HEK293 (cell line): ENCODE data around the gene COP1.

Source experiments
- GFI1B ChIP-seq: fragments of 450-650 bp; formaldehyde crosslinking; IDR thresholded peaks from 2 replicates; pipeline ENCODE4 v1.5.1; 2016; ENCODE audit warnings: missing biosample characterization, missing genetic modification characterization
- GLI4 ChIP-seq: fragments of 450-650 bp; formaldehyde crosslinking; IDR thresholded peaks from 2 replicates; pipeline ENCODE4 v1.5.1; 2016; ENCODE audit warnings: missing biosample characterization, missing genetic modification characterization
- HOXD13 ChIP-seq: sonication (generic); formaldehyde crosslinking; IDR thresholded peaks from 2 replicates; pipeline ENCODE4 v1.8.0; 2022; ENCODE audit warnings: missing genetic modification reagents, borderline replicate concordance
- KLF8 ChIP-seq: fragments of 450-650 bp; formaldehyde crosslinking; IDR thresholded peaks from 2 replicates; pipeline ENCODE4 v1.5.1; 2016; ENCODE audit warnings: missing biosample characterization, missing genetic modification characterization
- SP3 ChIP-seq: fragments of 450-650 bp; formaldehyde crosslinking; IDR thresholded peaks from 2 replicates; pipeline ENCODE4 v1.5.1; 2016; ENCODE audit warnings: missing biosample characterization, missing genetic modification characterization
- TSHZ1 ChIP-seq: fragments of 450-650 bp; formaldehyde crosslinking; IDR thresholded peaks from 2 replicates; pipeline ENCODE4 v1.5.1; 2016; ENCODE audit warnings: missing biosample characterization, missing genetic modification characterization, borderline replicate concordance
- ZBTB1 ChIP-seq: fragments of 450-650 bp; formaldehyde crosslinking; IDR thresholded peaks from 2 replicates; pipeline ENCODE4 v1.5.1; 2016; ENCODE audit warnings: missing biosample characterization, missing genetic modification characterization
- ZBTB20 ChIP-seq: fragments of 450-650 bp; formaldehyde crosslinking; IDR thresholded peaks from 2 replicates; pipeline ENCODE4 v1.5.1; 2016; ENCODE audit warnings: missing biosample characterization, missing genetic modification characterization
- ZNF10 ChIP-seq: fragments of 450-650 bp; formaldehyde crosslinking; IDR thresholded peaks from 2 replicates; pipeline ENCODE4 v1.5.1; 2017; ENCODE audit warnings: missing biosample characterization, missing genetic modification characterization
- ZNF324 ChIP-seq: fragments of 450-650 bp; formaldehyde crosslinking; IDR thresholded peaks from 2 replicates; pipeline ENCODE4 v1.5.1; 2016; ENCODE audit warnings: missing biosample characterization, missing genetic modification characterization
- ZNF341 ChIP-seq: fragments of 450-650 bp; formaldehyde crosslinking; IDR thresholded peaks from 2 replicates; pipeline ENCODE4; 2016; ENCODE audit warnings: low read depth, missing biosample characterization, missing genetic modification characterization
- ZNF350 ChIP-seq: fragments of 450-650 bp; formaldehyde crosslinking; IDR thresholded peaks from 2 replicates; pipeline ENCODE4 v1.5.0; 2017; ENCODE audit warnings: missing biosample characterization, mild to moderate bottlenecking, missing genetic modification characterization
- ZNF404 ChIP-seq: fragments of 450-650 bp; formaldehyde crosslinking; IDR thresholded peaks from 2 replicates; pipeline ENCODE4 v1.5.1; 2017; ENCODE audit warnings: missing biosample characterization, missing genetic modification characterization
- ZNF48 ChIP-seq: fragments of 450-650 bp; formaldehyde crosslinking; IDR thresholded peaks from 2 replicates; pipeline ENCODE4 v1.5.1; 2016; ENCODE audit warnings: missing biosample characterization, missing genetic modification characterization
- ZNF510 ChIP-seq: fragments of 450-650 bp; formaldehyde crosslinking; IDR thresholded peaks from 2 replicates; pipeline ENCODE4 v1.5.1; 2018; ENCODE audit warnings: mild to moderate bottlenecking, missing genetic modification characterization, missing biosample characterization; ENCODE audit not compliant: insufficient replicate concordance
- ZNF521 ChIP-seq: fragments of 450-650 bp; formaldehyde crosslinking; IDR thresholded peaks from 2 replicates; pipeline ENCODE4 v1.5.1; 2017; ENCODE audit warnings: missing biosample characterization, mild to moderate bottlenecking, missing genetic modification characterization
- ZNF571 ChIP-seq: fragments of 450-650 bp; formaldehyde crosslinking; IDR thresholded peaks from 2 replicates; pipeline ENCODE4 v1.5.0; 2017; ENCODE audit warnings: missing biosample characterization, missing genetic modification characterization
- ZNF621 ChIP-seq: fragments of 450-650 bp; formaldehyde crosslinking; IDR thresholded peaks from 2 replicates; pipeline ENCODE4 v1.5.1; 2017; ENCODE audit warnings: missing biosample characterization, missing genetic modification characterization
- ZNF654 ChIP-seq: fragments of 450-650 bp; formaldehyde crosslinking; IDR thresholded peaks from 2 replicates; pipeline ENCODE4 v1.5.1; 2016; ENCODE audit warnings: low read depth, missing biosample characterization, missing genetic modification characterization
- ZNF692 ChIP-seq: fragments of 450-650 bp; formaldehyde crosslinking; IDR thresholded peaks from 2 replicates; pipeline ENCODE4 v1.5.1; 2016; ENCODE audit warnings: missing biosample characterization, missing genetic modification characterization
- ZNF704 ChIP-seq: fragments of 450-650 bp; formaldehyde crosslinking; IDR thresholded peaks from 2 replicates; pipeline ENCODE4 v1.5.1; 2016; ENCODE audit warnings: missing biosample characterization, missing genetic modification characterization
- ZNF830 ChIP-seq: fragments of 450-650 bp; IDR thresholded peaks from 2 replicates; pipeline ENCODE4 v1.5.0; 2018; ENCODE audit warnings: missing biosample characterization, missing genetic modification characterization, low read depth, mild to moderate bottlenecking, moderate library complexity
- ZSCAN4 ChIP-seq: fragments of 450-650 bp; formaldehyde crosslinking; IDR thresholded peaks from 2 replicates; pipeline ENCODE4 v1.5.1; 2017; ENCODE audit warnings: missing biosample characterization, missing genetic modification characterization
- TF ChIP-seq, protein P1 (sequence below): fragments of 450-650 bp; formaldehyde crosslinking; IDR thresholded peaks from 2 replicates; pipeline ENCODE4 v1.5.1; 2016; ENCODE audit warnings: missing biosample characterization, missing genetic modification characterization
- TF ChIP-seq, protein P2 (sequence below): fragments of 450-650 bp; formaldehyde crosslinking; conservative IDR thresholded peaks from 2 replicates; pipeline ENCODE4 v1.5.1; 2016; ENCODE audit warnings: low read depth, missing biosample characterization, missing genetic modification characterization

Gene COP1

GRCh38 chr1:176206006-176206960 is 803 bp downstream of the COP1 start (continued):
- TF ChIP-seq ZNF350 (no peak), ZNF704 (tag by site-specific recombination) (no peak), ZNF521 (tag by site-specific recombination) (no peak), ZBTB1 (tag by site-specific recombination) (no peak), ZNF571 (no peak), ZNF692 (tag by site-specific recombination) (no peak; the same call in 1 of the 2 replicates), ZNF510 (tag by site-specific recombination) (no peak), ZBTB20 (tag by site-specific recombination) (peak; percentile 73), GLI4 (no peak), ZNF10 (tag by site-specific recombination) (no peak), TSHZ1 (no peak), ZNF830 (tag by site-specific recombination) (no peak), ZSCAN4 (tag by site-specific recombination) (no peak), ZNF341 (tag by site-specific recombination) (no peak; the same call in none of the 2 replicates), ZNF404 (tag by site-specific recombination) (no peak), KLF8 (tag by site-specific recombination) (peak; percentile 69; the same call in 1 of the 2 replicates), ZNF621 (tag by site-specific recombination) (no peak), GFI1B (tag by site-specific recombination) (no peak), SP3 (tag by site-specific recombination) (peak; percentile 74), HOXD13 (no peak), ZNF48 (tag by site-specific recombination) (no peak), ZNF654 (tag by site-specific recombination) (no peak), ZNF324 (tag by site-specific recombination) (no peak)
- TF ChIP-seq, protein P1, sequence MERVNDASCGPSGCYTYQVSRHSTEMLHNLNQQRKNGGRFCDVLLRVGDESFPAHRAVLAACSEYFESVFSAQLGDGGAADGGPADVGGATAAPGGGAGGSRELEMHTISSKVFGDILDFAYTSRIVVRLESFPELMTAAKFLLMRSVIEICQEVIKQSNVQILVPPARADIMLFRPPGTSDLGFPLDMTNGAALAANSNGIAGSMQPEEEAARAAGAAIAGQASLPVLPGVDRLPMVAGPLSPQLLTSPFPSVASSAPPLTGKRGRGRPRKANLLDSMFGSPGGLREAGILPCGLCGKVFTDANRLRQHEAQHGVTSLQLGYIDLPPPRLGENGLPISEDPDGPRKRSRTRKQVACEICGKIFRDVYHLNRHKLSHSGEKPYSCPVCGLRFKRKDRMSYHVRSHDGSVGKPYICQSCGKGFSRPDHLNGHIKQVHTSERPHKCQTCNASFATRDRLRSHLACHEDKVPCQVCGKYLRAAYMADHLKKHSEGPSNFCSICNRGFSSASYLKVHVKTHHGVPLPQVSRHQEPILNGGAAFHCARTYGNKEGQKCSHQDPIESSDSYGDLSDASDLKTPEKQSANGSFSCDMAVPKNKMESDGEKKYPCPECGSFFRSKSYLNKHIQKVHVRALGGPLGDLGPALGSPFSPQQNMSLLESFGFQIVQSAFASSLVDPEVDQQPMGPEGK: peak; percentile 90
- TF ChIP-seq, protein P2, sequence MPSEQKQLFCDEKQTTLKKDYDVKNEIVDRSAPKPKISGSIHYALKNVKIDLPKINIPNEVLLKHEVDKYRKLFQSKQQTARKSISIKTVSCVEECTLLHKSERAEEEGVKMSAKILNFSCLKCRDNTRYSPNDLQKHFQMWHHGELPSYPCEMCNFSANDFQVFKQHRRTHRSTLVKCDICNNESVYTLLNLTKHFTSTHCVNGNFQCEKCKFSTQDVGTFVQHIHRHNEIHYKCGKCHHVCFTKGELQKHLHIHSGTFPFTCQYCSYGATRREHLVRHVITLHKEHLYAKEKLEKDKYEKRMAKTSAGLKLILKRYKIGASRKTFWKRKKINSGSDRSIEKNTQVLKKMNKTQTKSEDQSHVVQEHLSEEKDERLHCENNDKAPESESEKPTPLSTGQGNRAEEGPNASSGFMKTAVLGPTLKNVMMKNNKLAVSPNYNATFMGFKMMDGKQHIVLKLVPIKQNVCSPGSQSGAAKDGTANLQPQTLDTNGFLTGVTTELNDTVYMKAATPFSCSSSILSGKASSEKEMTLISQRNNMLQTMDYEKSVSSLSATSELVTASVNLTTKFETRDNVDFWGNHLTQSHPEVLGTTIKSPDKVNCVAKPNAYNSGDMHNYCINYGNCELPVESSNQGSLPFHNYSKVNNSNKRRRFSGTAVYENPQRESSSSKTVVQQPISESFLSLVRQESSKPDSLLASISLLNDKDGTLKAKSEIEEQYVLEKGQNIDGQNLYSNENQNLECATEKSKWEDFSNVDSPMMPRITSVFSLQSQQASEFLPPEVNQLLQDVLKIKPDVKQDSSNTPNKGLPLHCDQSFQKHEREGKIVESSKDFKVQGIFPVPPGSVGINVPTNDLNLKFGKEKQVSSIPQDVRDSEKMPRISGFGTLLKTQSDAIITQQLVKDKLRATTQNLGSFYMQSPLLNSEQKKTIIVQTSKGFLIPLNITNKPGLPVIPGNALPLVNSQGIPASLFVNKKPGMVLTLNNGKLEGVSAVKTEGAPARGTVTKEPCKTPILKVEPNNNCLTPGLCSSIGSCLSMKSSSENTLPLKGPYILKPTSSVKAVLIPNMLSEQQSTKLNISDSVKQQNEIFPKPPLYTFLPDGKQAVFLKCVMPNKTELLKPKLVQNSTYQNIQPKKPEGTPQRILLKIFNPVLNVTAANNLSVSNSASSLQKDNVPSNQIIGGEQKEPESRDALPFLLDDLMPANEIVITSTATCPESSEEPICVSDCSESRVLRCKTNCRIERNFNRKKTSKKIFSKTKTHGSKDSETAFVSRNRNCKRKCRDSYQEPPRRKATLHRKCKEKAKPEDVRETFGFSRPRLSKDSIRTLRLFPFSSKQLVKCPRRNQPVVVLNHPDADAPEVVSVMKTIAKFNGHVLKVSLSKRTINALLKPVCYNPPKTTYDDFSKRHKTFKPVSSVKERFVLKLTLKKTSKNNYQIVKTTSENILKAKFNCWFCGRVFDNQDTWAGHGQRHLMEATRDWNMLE (tag by site-specific recombination): no peak
